Measurements from ENCODE around the gene CRYGC. TPM values are rescaled to one million over a fixed set of nuclear protein-coding genes. Genes with fewer than 3 reads are reported as not detected.

The CRYGC gene
- total and polyA plus RNA-seq, 2 of the 8 experiments (the other 6 are each of a cell fraction or from before 2014, with no cell fraction given): not detected

DNA sequence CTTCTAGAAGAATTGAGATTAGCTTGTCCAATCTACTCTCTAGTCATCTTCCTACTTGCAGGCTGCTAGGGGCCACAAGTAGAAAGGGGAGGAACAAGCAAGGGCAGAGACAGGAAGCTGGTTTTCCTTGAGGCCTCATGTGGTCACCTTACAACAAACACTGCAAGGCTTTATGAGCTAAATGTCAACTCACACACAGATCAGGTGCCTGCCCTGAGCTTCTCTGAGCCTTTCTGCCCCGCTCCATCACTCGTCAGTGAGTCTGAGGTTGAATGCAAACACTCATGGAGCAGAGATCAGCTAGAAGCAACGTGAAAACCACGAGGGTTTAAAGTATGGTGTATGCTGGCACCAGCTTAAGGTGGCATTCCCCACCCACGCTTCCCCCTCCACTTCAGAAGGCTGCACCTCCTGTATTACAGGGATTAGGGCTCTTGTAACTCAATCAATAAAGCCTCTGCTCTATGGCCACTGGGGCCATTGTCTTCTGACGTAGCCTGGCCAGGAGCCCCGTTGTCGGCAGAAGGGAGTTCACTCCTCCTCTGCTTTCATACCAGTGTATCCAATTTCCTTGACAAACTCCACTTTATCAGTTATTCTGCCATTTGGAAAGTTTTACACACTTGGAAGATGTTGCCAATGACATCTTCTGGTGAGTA lies 5.4 kb upstream of the CRYGC start:
- H3K14ac ChIP-seq (ENCODE audit: insufficient read length): no peak overlapping the region
- no peak overlapping the region for H3K4me3 ChIP-seq (ENCODE audit: extremely low read depth in 1 of 4, insufficient read depth in 2 of 4, low read depth in 3 of 4, low read length in 4 of 4)
- H3K27ac ChIP-seq (ENCODE audit: low read depth, low read length): no peak overlapping the region
- DNase-seq (ENCODE audit: low read depth in 1 of 2, low spot score in 2 of 2): no peak
- H3K36me3 ChIP-seq (ENCODE audit: control insufficient read depth in 2 of 4, insufficient read depth in 4 of 4, low read length in 3 of 4): no peaks in the 10 kb centered on the region
- no peaks in the 10 kb centered on the region for H3K23me2 ChIP-seq (ENCODE audit: low read depth, low read length)
- H3K9ac ChIP-seq (replicated peaks in 1 of 4; ENCODE audit: extremely low read depth in 1 of 4, low read depth in 3 of 4, low read length in 3 of 4): no peak overlapping the region
- no peak overlapping the region for H2BK20ac ChIP-seq (ENCODE audit: low read length)
- H3K9me3 ChIP-seq (ENCODE audit: insufficient read depth in 2 of 2, low read depth in 1 of 2, low read length in 1 of 2): no peaks in the 10 kb centered on the region; a peak in 1 of 4 replicates
- H3K4me2 ChIP-seq (ENCODE audit: insufficient read depth in 1 of 2, low read depth in 2 of 2, low read length in 2 of 2): no peak overlapping the region
- H2BK5ac ChIP-seq (ENCODE audit: low read depth, low read length): no peak overlapping the region
- H3K4me1 ChIP-seq (replicated peaks in 1 of 4; ENCODE audit: control insufficient read depth in 3 of 4, insufficient read depth in 4 of 4, low read length in 3 of 4): no peaks in the 10 kb centered on the region
- H2BK15ac ChIP-seq (ENCODE audit: low read length): no peak overlapping the region
- H2BK120ac ChIP-seq (replicated peaks; ENCODE audit: low read depth, low read length): no peak overlapping the region
- no peak overlapping the region for H3K56ac ChIP-seq (replicated peaks; ENCODE audit: insufficient read length, low read depth, low read length)
- H3K27me3 ChIP-seq (replicated peaks in 1 of 4; ENCODE audit: control insufficient read depth in 3 of 4, extremely low read depth in 1 of 4, insufficient read depth in 3 of 4, low read length in 3 of 4): no peaks in the 10 kb centered on the region
- POLR2A ChIA-PET (ENCODE audit: partially characterized antibody): interaction anchor here (0.5 kb wide), 1 partner anchor 41 kb away, joined by 3 read pairs; no protein-coding TSS in a partner anchor
- no peak overlapping the region for H2AK5ac ChIP-seq (ENCODE audit: low read depth, low read length)
- no peak overlapping the region for H2AFZ ChIP-seq (ENCODE audit: low read length)
- WGBS, 2 experiments (ENCODE audit: extremely low coverage in 1 of 2, insufficient coverage in 1 of 2, insufficient read length in 1 of 2, insufficient replicate concordance in 2 of 2, low coverage in 1 of 2, low lambda C conversion rate in 2 of 2, missing lambda C conversion rate in 1 of 2): 74% methylated on average over 8 of the region's 8 CpGs; no CpG with 5 or more reads in 1 of the 2 experiments
- no peak for FAIRE-seq
- no peak overlapping the region for H3K18ac ChIP-seq (ENCODE audit: extremely low read depth, low read length)
- no peaks in the 10 kb centered on the region for H4K20me1 ChIP-seq (replicated peaks in 1 of 2; ENCODE audit: control insufficient read depth in 1 of 2, insufficient read depth in 2 of 2, low read length in 2 of 2)
- no peaks in the 10 kb centered on the region for H3K79me2 ChIP-seq (ENCODE audit: control insufficient read depth in 1 of 2, insufficient read depth in 2 of 2, low read length in 2 of 2)
- H2BK12ac ChIP-seq (ENCODE audit: low read depth, low read length): 0 out of 2 replicates have a peak overlapping the region, but pooled peaks have one; percentile 18
- no peaks in the 10 kb centered on the region for H3K79me1 ChIP-seq (ENCODE audit: low read depth, low read length)
- no peak overlapping the region for H3K4ac ChIP-seq (replicated peaks; ENCODE audit: insufficient read length, low read depth, low read length)
- TF ChIP-seq E2F6 (IDR thresholded peaks at IDR 0.05): no peak
- CTCF ChIA-PET (ENCODE audit: partially characterized antibody): interaction anchor here (0.9 to 1.4 kb wide), 3 partner anchors 9 to 31 kb away, joined by 3 read pairs; no protein-coding TSS in a partner anchor
- H4K91ac ChIP-seq (replicated peaks; ENCODE audit: insufficient read length, low read length): no peak overlapping the region
- no peak overlapping the region for H3K23ac ChIP-seq (ENCODE audit: insufficient read length)
- no peak overlapping the region for H4K8ac ChIP-seq (ENCODE audit: extremely low read depth, insufficient read depth, low read length)
- H4K5ac ChIP-seq (ENCODE audit: insufficient read length, low read depth, low read length): no peak overlapping the region

Measured in H1 (cell line).